ENCODE results near the gene DYRK3. TPM values are rescaled to one million over a fixed set of nuclear protein-coding genes. Genes with fewer than 3 reads are reported as not detected.

Gene DYRK3
- total RNA-seq, 1 experiment from 2014 or later, result 45.4 TPM

DNA sequence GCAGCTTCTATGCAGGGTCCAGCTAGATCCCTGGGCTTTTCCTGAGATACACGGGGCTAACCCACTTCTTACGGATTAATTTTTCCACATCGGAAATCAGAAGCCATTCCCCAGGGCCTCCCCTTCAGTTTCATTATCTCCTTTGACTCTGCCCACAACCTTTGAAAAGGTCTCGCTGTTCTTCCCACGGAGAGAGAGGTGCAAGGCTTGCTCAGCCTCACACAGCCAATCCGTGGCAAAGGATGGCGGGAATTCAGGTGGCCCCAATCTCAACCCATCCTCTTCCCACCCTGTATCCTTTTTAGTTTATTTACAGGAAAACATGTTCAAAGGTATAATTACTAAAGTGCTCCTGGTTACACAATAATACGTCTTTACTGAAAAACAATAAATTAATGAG lies 48.7 kb downstream of the DYRK3 start:
- POLR2A ChIA-PET, result interaction anchor here (0.5 to 12.6 kb wide), 16 partner anchors 10 to 390 kb away, joined by 3 to 229 read pairs (median 4); partner anchors contain the start of genes C1orf116, DYRK3 and EIF2D
- H3K36me3 Mint-ChIP-seq (ENCODE audit: insufficient read depth, unreplicated experiment), result peaks cover 7% of the 10 kb centered on the region
- CTCF ChIA-PET, result interaction anchor here (0.7 to 3.5 kb wide), 10 partner anchors 8 to 321 kb away, joined by 3 to 33 read pairs (median 6); partner anchors contain the start of gene DYRK3
- H3K9me3 Mint-ChIP-seq (ENCODE audit: unreplicated experiment), result no peaks in the 10 kb centered on the region
- intact Hi-C loops (cut with micrococcal nuclease), result loop anchor here (5.0 kb wide), 1 partner anchor 228 kb away; no protein-coding TSS in a partner anchor
- H3K27ac Mint-ChIP-seq (ENCODE audit: low read depth, unreplicated experiment), result no peak overlapping the region
- TF ChIP-seq, protein P1, sequence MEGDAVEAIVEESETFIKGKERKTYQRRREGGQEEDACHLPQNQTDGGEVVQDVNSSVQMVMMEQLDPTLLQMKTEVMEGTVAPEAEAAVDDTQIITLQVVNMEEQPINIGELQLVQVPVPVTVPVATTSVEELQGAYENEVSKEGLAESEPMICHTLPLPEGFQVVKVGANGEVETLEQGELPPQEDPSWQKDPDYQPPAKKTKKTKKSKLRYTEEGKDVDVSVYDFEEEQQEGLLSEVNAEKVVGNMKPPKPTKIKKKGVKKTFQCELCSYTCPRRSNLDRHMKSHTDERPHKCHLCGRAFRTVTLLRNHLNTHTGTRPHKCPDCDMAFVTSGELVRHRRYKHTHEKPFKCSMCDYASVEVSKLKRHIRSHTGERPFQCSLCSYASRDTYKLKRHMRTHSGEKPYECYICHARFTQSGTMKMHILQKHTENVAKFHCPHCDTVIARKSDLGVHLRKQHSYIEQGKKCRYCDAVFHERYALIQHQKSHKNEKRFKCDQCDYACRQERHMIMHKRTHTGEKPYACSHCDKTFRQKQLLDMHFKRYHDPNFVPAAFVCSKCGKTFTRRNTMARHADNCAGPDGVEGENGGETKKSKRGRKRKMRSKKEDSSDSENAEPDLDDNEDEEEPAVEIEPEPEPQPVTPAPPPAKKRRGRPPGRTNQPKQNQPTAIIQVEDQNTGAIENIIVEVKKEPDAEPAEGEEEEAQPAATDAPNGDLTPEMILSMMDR (IDR thresholded peaks at IDR 0.05; ENCODE audit: unreplicated experiment), result no peak
- H3K27me3 Mint-ChIP-seq (ENCODE audit: insufficient read depth, unreplicated experiment), result no peaks in the 10 kb centered on the region
- peak overlapping the region; percentile 93 for H3K4me3 Mint-ChIP-seq (ENCODE audit: unreplicated experiment)
- peaks cover 39% of the 10 kb centered on the region for H3K4me1 Mint-ChIP-seq (ENCODE audit: insufficient read depth, unreplicated experiment)
- BruUV-seq (replicated peaks), result no TSS peak
- no peak for DNase-seq (ENCODE audit: unreplicated experiment)

DNA sequence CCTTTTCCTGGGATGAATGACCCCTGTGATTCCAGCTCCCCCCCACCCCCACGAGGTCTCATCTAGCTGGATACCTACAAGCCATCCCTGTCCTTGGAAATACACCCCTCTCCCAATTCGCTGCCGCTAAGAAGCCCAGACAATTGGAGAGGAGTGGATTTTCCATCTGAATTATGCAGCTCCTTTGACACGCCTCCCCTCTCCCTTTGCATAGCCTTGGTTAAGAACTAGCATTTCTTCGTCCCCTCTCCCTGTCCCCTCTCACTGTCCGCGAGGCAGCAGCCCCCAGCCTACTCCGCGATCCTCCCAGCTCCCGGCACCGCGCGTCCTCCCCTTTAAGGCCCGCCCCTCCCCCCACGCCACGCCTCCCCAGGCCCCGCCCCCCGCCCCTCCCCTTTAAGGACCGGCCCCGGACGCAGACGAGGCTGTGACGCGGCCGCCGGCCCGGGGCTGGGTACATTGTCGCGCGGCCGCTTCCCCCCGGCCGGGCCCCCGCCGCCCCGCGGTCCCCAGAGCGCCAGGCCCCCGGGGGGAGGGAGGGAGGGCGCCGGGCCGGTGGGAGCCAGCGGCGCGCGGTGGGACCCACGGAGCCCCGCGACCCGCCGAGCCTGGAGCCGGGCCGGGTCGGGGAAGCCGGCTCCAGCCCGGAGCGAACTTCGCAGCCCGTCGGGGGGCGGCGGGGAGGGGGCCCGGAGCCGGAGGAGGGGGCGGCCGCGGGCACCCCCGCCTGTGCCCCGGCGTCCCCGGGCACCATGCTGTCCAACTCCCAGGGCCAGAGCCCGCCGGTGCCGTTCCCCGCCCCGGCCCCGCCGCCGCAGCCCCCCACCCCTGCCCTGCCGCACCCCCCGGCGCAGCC lies 49.4 kb downstream of the DYRK3 start, which contains the start of gene MAPKAPK2:
Gene MAPKAPK2 (plus strand): TSS at position 428 of the 856 bp plus-strand sequence. CDS start 325 bp downstream, at position 753.
- intact Hi-C loops (cut with micrococcal nuclease), result loop anchor here (5.0 kb wide), 1 partner anchor 228 kb away; no protein-coding TSS in a partner anchor
- POLR2A ChIA-PET, result interaction anchor here (0.5 to 12.6 kb wide), 21 partner anchors 10 to 1278 kb away, joined by 3 to 229 read pairs (median 4); partner anchors contain the start of genes C1orf116, DYRK3 and EIF2D
- peak within 1 kb of the TSS; percentile 97 for H3K27ac Mint-ChIP-seq (ENCODE audit: low read depth, unreplicated experiment)
- H3K27me3 Mint-ChIP-seq (ENCODE audit: insufficient read depth, unreplicated experiment), result no peaks in the 10 kb centered on the region
- no TSS peak for BruUV-seq (replicated peaks)
- TF ChIP-seq, protein P1 (IDR thresholded peaks at IDR 0.05; ENCODE audit: unreplicated experiment), result no peak
- H3K9me3 Mint-ChIP-seq (ENCODE audit: unreplicated experiment), result no peaks in the 10 kb centered on the region
- peak within 1 kb of the TSS; percentile 93 for H3K4me3 Mint-ChIP-seq (ENCODE audit: unreplicated experiment)
- peaks cover 7% of the 10 kb centered on the region for H3K36me3 Mint-ChIP-seq (ENCODE audit: insufficient read depth, unreplicated experiment)
- H3K4me1 Mint-ChIP-seq (ENCODE audit: insufficient read depth, unreplicated experiment), result peaks cover 46% of the 10 kb centered on the region
- peak; percentile 83 for DNase-seq (ENCODE audit: unreplicated experiment)
- CTCF ChIA-PET, result interaction anchor here (0.7 to 3.5 kb wide), 4 partner anchors 9 to 320 kb away, joined by 3 to 33 read pairs (median 4); no protein-coding TSS in a partner anchor

DNA sequence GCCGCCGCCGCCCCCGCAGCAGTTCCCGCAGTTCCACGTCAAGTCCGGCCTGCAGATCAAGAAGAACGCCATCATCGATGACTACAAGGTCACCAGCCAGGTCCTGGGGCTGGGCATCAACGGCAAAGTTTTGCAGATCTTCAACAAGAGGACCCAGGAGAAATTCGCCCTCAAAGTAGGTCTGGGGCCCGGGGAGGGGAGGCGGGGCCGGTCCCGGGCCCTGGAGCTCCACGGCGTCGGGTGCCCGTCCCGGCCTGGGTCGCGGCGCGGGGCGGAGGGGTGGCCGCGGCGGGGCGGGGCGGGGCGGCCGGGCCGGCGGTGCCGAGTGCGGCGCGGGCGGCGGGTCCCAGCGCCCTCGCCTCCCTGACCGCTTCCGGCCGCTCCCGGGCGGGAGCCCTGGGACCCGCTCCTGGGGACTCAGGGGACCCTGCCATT lies 50.0 kb downstream of the DYRK3 start:
- Mint-ChIP-seq H3K27ac (ENCODE audit: low read depth, unreplicated experiment) (peak overlapping the region; percentile 97), H3K9me3 (ENCODE audit: unreplicated experiment) (no peaks in the 10 kb centered on the region), H3K4me1 (ENCODE audit: insufficient read depth, unreplicated experiment) (peaks cover 52% of the 10 kb centered on the region), H3K4me3 (ENCODE audit: unreplicated experiment) (peak overlapping the region; percentile 93), H3K36me3 (ENCODE audit: insufficient read depth, unreplicated experiment) (peaks cover 7% of the 10 kb centered on the region), H3K27me3 (ENCODE audit: insufficient read depth, unreplicated experiment) (no peaks in the 10 kb centered on the region)
- TF ChIP-seq, protein P1 (IDR thresholded peaks at IDR 0.05; ENCODE audit: unreplicated experiment), result no peak
- intact Hi-C loops (cut with micrococcal nuclease), result no loop called here
- BruUV-seq (replicated peaks), result no TSS peak
- CTCF ChIA-PET, result interaction anchor here (7.2 kb wide), 1 partner anchor 51 kb away, joined by 46 read pairs; the partner anchor contains the start of gene DYRK3
- DNase-seq (ENCODE audit: unreplicated experiment), result peak; percentile 44
- POLR2A ChIA-PET, result interaction anchor here (0.5 to 12.6 kb wide), 13 partner anchors 11 to 1517 kb away, joined by 3 to 229 read pairs (median 7); partner anchors contain the start of genes C1orf116, DYRK3 and EIF2D

Measured in MCF 10A (cell line).